Panc1 (cell line): ENCODE results near the gene PROK1.

Source experiments
- POLR2AphosphoS5 ChIP-seq: IDR thresholded peaks from 2 replicates; pipeline ENCODE4 v1.6.1; 2012; ENCODE audit warnings: mild to moderate bottlenecking, low read depth, low read length, moderate library complexity
- TF ChIP-seq, protein P1 (sequence below): fragments of 450-650 bp; IDR thresholded peaks from 2 replicates; pipeline ENCODE4 v1.5.1; 2017; ENCODE audit warnings: mild to moderate bottlenecking
- TF ChIP-seq, protein P2 (sequence below), 2 experiments: IDR thresholded peaks; 2 replicates each; pipeline ENCODE4 v1.6.1; 2011 to 2012; ENCODE audit warnings: low read depth in 2 of 2, control low read depth in 1 of 2, low read length in 1 of 2, mild to moderate bottlenecking in 1 of 2, moderate library complexity in 1 of 2; ENCODE audit not compliant: insufficient read depth in 1 of 2

DNA sequence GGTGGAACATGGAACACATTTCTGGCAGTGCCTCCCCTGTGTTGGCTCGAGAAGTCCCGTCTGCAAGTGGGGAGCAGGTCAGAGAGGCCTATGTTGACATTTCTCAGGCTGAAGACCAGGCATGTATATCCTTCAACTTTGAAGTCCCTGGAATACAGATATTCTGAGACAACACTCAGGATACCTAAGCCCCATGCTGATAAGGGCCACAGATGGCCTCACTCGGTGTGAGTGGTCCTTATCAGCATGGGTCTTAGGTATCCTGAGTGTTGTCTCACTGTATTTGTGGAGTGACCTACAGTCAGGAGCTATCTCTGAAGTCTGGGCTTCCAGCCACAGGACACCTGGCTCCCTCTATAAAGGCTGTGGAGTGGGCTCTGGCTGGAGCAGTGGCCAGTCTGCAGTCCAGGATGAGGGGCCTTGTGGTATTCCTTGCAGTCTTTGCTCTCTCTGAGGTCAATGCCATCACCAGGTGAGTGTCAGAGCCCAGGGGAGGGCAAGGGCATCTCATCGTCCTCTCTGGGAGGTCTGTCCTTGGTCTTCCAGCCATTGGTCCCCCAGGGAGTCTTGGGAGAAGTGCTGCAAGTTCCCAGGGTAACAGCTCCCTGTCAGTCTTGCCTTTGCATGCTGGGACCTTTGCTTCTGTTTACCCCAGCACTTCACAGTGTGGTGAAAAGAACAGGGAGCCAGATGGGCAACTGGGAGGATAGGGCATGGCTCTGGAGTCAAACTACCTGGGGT is 29.6 kb downstream of the PROK1 start:
- TF ChIP-seq, protein P1, sequence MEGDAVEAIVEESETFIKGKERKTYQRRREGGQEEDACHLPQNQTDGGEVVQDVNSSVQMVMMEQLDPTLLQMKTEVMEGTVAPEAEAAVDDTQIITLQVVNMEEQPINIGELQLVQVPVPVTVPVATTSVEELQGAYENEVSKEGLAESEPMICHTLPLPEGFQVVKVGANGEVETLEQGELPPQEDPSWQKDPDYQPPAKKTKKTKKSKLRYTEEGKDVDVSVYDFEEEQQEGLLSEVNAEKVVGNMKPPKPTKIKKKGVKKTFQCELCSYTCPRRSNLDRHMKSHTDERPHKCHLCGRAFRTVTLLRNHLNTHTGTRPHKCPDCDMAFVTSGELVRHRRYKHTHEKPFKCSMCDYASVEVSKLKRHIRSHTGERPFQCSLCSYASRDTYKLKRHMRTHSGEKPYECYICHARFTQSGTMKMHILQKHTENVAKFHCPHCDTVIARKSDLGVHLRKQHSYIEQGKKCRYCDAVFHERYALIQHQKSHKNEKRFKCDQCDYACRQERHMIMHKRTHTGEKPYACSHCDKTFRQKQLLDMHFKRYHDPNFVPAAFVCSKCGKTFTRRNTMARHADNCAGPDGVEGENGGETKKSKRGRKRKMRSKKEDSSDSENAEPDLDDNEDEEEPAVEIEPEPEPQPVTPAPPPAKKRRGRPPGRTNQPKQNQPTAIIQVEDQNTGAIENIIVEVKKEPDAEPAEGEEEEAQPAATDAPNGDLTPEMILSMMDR = no peak
- TF ChIP-seq POLR2AphosphoS5 = no peak
- TF ChIP-seq, protein P2, sequence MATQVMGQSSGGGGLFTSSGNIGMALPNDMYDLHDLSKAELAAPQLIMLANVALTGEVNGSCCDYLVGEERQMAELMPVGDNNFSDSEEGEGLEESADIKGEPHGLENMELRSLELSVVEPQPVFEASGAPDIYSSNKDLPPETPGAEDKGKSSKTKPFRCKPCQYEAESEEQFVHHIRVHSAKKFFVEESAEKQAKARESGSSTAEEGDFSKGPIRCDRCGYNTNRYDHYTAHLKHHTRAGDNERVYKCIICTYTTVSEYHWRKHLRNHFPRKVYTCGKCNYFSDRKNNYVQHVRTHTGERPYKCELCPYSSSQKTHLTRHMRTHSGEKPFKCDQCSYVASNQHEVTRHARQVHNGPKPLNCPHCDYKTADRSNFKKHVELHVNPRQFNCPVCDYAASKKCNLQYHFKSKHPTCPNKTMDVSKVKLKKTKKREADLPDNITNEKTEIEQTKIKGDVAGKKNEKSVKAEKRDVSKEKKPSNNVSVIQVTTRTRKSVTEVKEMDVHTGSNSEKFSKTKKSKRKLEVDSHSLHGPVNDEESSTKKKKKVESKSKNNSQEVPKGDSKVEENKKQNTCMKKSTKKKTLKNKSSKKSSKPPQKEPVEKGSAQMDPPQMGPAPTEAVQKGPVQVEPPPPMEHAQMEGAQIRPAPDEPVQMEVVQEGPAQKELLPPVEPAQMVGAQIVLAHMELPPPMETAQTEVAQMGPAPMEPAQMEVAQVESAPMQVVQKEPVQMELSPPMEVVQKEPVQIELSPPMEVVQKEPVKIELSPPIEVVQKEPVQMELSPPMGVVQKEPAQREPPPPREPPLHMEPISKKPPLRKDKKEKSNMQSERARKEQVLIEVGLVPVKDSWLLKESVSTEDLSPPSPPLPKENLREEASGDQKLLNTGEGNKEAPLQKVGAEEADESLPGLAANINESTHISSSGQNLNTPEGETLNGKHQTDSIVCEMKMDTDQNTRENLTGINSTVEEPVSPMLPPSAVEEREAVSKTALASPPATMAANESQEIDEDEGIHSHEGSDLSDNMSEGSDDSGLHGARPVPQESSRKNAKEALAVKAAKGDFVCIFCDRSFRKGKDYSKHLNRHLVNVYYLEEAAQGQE (IDR thresholded peaks at IDR 0.05; ENCODE audit: insufficient read depth in 1 of 2, low read depth in 2 of 2, low read length in 1 of 2) = no peak
